Activated T-cell treated with anti-CD3 and anti-CD28 coated beads, Interleukin-2, amount 50 U/mL, for 4 hours (primary cell): ENCODE results near the gene SMIM38. TPM values are rescaled to one million over a fixed set of nuclear protein-coding genes. Genes with fewer than 3 reads are reported as not detected.

Experiments
- ATAC-seq, 2 donors: fragments of 200-7000 bp; cut with Tn5 transposase; one replicate each; pipeline ENCODE4 v1.10.0; 2021
- DNase-seq: peaks from one replicate; pipeline ENCODE4 v3.0.0-alpha.2; 2020
- H3K27me3 Mint-ChIP-seq: one replicate; pipeline ENCODE4 v1.8.0; 2021; ENCODE audit warnings: low read depth, mixed read lengths
- H3K36me3 Mint-ChIP-seq: one replicate; pipeline ENCODE4 v1.8.0; 2022; ENCODE audit warnings: mixed read lengths; ENCODE audit not compliant: insufficient read depth
- H3K4me1 Mint-ChIP-seq: one replicate; pipeline ENCODE4 v1.8.0; 2021; ENCODE audit warnings: low read depth, mixed read lengths
- H3K4me3 Mint-ChIP-seq: one replicate; pipeline ENCODE4 v1.8.0; 2021; ENCODE audit warnings: mild to moderate bottlenecking, moderate library complexity, mixed read lengths
- H3K9me3 Mint-ChIP-seq: one replicate; pipeline ENCODE4 v1.8.0; 2021; ENCODE audit warnings: mixed read lengths
- total RNA-seq, 3 donors: library from RNA; stranded (reverse); gene quantifications; one replicate each; pipeline ENCODE4 v1.2.1, GENCODE V29; 2021

Gene SMIM38
- total RNA-seq, 3 donors from 2014 or later: 0.10 to 0.18 (median 0.16) TPM

GRCh38 chr11:69199583-69200315 lies 44.0 kb downstream of the SMIM38 start:
- Mint-ChIP-seq H3K36me3 (no peaks in the 10 kb centered on the region), H3K4me3 (no peak overlapping the region), H3K9me3 (peaks cover 5% of the 10 kb centered on the region), H3K27me3 (no peaks in the 10 kb centered on the region), H3K4me1 (no peaks in the 10 kb centered on the region)
- no peak for ATAC-seq
- DNase-seq: no peak

DNA sequence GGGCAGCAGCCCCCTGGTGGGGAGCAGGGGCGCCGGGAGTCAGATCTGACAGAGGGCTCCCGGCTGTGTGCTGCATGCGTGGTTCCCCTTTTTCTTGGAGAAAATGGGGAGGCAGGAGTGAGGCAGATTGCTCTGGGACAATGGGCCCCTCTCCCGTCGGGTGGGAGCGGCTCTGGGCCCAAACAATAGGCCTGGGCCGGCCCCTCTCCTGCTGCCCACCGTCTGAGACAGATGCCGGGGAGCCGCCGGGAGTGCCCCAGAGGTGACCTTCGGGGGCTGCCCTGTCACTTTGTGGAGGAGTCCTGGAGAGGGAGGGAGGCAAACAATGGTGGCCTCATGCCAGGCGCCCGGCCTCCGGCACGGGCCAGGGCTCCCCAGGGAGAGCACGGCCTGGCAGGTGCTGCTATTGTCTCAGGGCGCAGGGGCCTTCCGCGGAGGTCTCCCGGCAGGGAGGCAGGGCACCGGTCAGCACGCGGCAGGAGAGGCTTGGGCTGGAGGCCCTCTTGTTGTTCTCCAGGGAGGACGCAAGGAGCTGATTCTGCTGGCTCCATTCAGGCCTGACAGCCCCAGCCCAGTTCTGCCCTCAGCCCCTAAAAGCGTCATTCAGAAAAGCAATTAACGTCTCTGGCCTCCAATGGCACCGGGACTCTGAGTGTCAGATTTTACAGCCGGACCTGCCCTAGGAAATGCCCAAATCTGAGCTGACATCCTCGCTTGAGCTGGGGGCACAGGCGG lies 44.8 kb downstream of the SMIM38 start:
- Mint-ChIP-seq H3K36me3 (no peaks in the 10 kb centered on the region), H3K4me3 (no peak overlapping the region), H3K9me3 (no peaks in the 10 kb centered on the region), H3K27me3 (no peaks in the 10 kb centered on the region), H3K4me1 (no peaks in the 10 kb centered on the region)
- ATAC-seq (no peak), DNase-seq (no peak)

- Mint-ChIP-seq H3K4me1 (no peaks in the 10 kb centered on the region), H3K4me3 (no peak overlapping the region), H3K9me3 (no peaks in the 10 kb centered on the region), H3K27me3 (no peaks in the 10 kb centered on the region), H3K36me3 (no peaks in the 10 kb centered on the region)
- ATAC-seq (no peak), DNase-seq (no peak)
These were observed 45.3 kb downstream of the SMIM38 start for GRCh38 chr11:69201066-69201365.

GRCh38 chr11:69201764-69202370 lies 46.1 kb downstream of the SMIM38 start:
- Mint-ChIP-seq H3K9me3 (no peaks in the 10 kb centered on the region), H3K4me3 (no peak overlapping the region), H3K36me3 (no peaks in the 10 kb centered on the region), H3K27me3 (no peaks in the 10 kb centered on the region), H3K4me1 (no peaks in the 10 kb centered on the region)
- ATAC-seq (no peak), DNase-seq (no peak)

- Mint-ChIP-seq H3K36me3 (no peaks in the 10 kb centered on the region), H3K4me1 (no peaks in the 10 kb centered on the region), H3K27me3 (no peaks in the 10 kb centered on the region)
These were observed 46.9 kb downstream of the SMIM38 start for GRCh38 chr11:69202511-69203221.

GRCh38 chr11:69203381-69203780 lies 47.6 kb downstream of the SMIM38 start:
- no peaks in the 10 kb centered on the region for H3K4me1 Mint-ChIP-seq
- no peaks in the 10 kb centered on the region for H3K36me3 Mint-ChIP-seq
- H3K4me3 Mint-ChIP-seq: no peak overlapping the region
- H3K9me3 Mint-ChIP-seq: peaks cover 4% of the 10 kb centered on the region
- no peaks in the 10 kb centered on the region for H3K27me3 Mint-ChIP-seq
- ATAC-seq: no peak
- DNase-seq: no peak

More at GRCh38 chr11:69202511-69203221, 46.9 kb downstream of the SMIM38 start:
- ATAC-seq (no peak), DNase-seq (no peak)
- H3K9me3 Mint-ChIP-seq: no peaks in the 10 kb centered on the region
- no peak overlapping the region for H3K4me3 Mint-ChIP-seq

GRCh38 chr11:69203901-69204245 lies 48.1 kb downstream of the SMIM38 start:
- H3K4me3 Mint-ChIP-seq: no peak overlapping the region
- H3K36me3 Mint-ChIP-seq: no peaks in the 10 kb centered on the region
- ATAC-seq (no peak), DNase-seq (no peak)
- no peaks in the 10 kb centered on the region for H3K4me1 Mint-ChIP-seq
- H3K9me3 Mint-ChIP-seq: peaks cover 6% of the 10 kb centered on the region
- no peaks in the 10 kb centered on the region for H3K27me3 Mint-ChIP-seq

DNA sequence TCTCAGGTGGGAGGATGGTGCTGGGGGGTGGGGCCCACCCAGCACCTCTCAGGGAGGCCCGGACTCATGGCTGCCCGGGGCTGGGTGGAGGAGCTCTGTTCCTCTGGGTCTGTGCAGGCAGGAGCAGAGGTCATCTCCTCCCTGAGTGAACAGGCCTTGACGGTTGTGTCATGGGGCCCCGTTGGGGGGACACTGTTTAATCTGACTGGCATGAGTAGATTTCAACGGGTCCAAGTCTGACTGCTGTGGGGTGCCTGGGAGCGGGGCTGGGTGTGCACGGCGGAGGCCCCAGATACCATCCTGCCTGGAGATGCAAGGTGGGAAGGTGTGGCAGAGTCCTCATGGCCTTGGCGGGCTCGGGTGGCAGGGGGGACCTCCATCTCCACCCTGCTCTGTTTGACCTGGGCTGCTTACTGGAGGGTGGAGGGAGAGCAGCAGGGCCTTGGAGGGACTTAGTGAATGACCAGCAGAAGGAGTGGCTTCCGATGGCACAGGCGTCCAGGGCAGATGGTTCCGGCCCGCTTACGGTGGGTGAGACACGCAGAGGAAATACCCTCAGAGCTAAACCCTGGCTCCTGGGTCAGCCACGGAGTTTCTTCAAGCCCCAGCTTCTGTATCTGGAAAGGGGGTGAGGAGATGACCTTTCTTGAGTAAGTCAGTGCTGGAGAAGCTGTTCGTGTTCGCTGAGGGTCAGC lies 48.7 kb downstream of the SMIM38 start:
- no peak for ATAC-seq
- H3K36me3 Mint-ChIP-seq: no peaks in the 10 kb centered on the region
- H3K4me3 Mint-ChIP-seq: no peak overlapping the region
- H3K27me3 Mint-ChIP-seq: no peaks in the 10 kb centered on the region
- no peak for DNase-seq
- no peaks in the 10 kb centered on the region for H3K4me1 Mint-ChIP-seq
- H3K9me3 Mint-ChIP-seq: peaks cover 6% of the 10 kb centered on the region

GRCh38 chr11:69204941-69205742 lies 49.4 kb downstream of the SMIM38 start:
- no peak for DNase-seq
- no peak for ATAC-seq
- Mint-ChIP-seq H3K27me3 (no peaks in the 10 kb centered on the region), H3K4me3 (no peak overlapping the region), H3K9me3 (peaks cover 6% of the 10 kb centered on the region), H3K36me3 (no peaks in the 10 kb centered on the region), H3K4me1 (no peaks in the 10 kb centered on the region)

Other genes with a start within 250 kb of the SMIM38 start
- not detected for gene MRGPRD, start 174.9 kb upstream of the SMIM38 start, total RNA-seq
- gene MRGPRF, start 142.7 kb upstream of the SMIM38 start, total RNA-seq: under 1 TPM in 2 of 3 donors, not detected in 1; 0.10 to 0.18 TPM
- gene TPCN2, start 107.0 kb upstream of the SMIM38 start, total RNA-seq: 1 to 10 TPM; 5.8 to 8.4 (median 7.1) TPM
- under 1 TPM in 2 of 3 donors, not detected in 1; 0.10 to 0.50 TPM for gene MYEOV, start 138.2 kb downstream of the SMIM38 start, total RNA-seq